Mesothelial cell of epicardium (in vitro differentiated cells): ENCODE results near the gene DPYD. TPM values are rescaled to one million over a fixed set of nuclear protein-coding genes. Genes with fewer than 3 reads are reported as not detected.
"Not testable (repeated sequence)": the region's sequence is repeated elsewhere in the genome, so short reads cannot be mapped to it uniquely, and the experiment has no call there.

Experiments
- DNase-seq, 2 experiments: peaks; one replicate each; pipeline ENCODE4 v3.0.0; 2021; ENCODE audit warnings: low spot score in 2 of 2; ENCODE audit not compliant: unreplicated experiment in 2 of 2
- H3K27ac Mint-ChIP-seq: 2 replicates; pipeline ENCODE4 v1.8.0; 2021; ENCODE audit warnings: mixed read lengths
- H3K27me3 Mint-ChIP-seq: 2 replicates; pipeline ENCODE4 v1.8.0; 2021; ENCODE audit warnings: low read depth, mixed read lengths
- H3K36me3 Mint-ChIP-seq: 2 replicates; pipeline ENCODE4 v1.8.0; 2021; ENCODE audit warnings: mixed read lengths
- H3K4me1 Mint-ChIP-seq: 2 replicates; pipeline ENCODE4 v1.8.0; 2021; ENCODE audit warnings: mixed read lengths
- H3K4me3 Mint-ChIP-seq: 2 replicates; pipeline ENCODE4 v1.8.0; 2021; ENCODE audit warnings: mild to moderate bottlenecking, moderate library complexity, mixed read lengths
- H3K9me3 Mint-ChIP-seq: 2 replicates; pipeline ENCODE4 v1.8.0; 2021; ENCODE audit warnings: mixed read lengths
- CTCF ChIP-seq: fragments of 200-600 bp; sonication (generic); IDR thresholded peaks from one replicate; pipeline ENCODE4 v1.5.0; 2021; ENCODE audit warnings: antibody characterized with exemption; ENCODE audit not compliant: unreplicated experiment
- total RNA-seq: library from RNA; stranded (reverse); gene quantifications from 3 replicates; pipeline ENCODE4 v1.2.1, GENCODE V29; 2021

DPYD gene
- total RNA-seq, 1 donor from 2014 or later, result 13.3 TPM

GRCh38 chr1:97356309-97356708 is 564.5 kb downstream of the DPYD start:
- no peak overlapping the region for H3K4me3 Mint-ChIP-seq
- no peaks in the 10 kb centered on the region for H3K36me3 Mint-ChIP-seq
- H3K27ac Mint-ChIP-seq, result no peak overlapping the region
- DNase-seq, result no peak
- peaks cover 6% of the 10 kb centered on the region for H3K27me3 Mint-ChIP-seq
- H3K4me1 Mint-ChIP-seq, result peaks cover under 1% of the 10 kb centered on the region
- peaks cover 37% of the 10 kb centered on the region for H3K9me3 Mint-ChIP-seq
- TF ChIP-seq CTCF, result no peak

- Mint-ChIP-seq H3K27ac (no peak overlapping the region), H3K36me3 (no peaks in the 10 kb centered on the region), H3K4me3 (no peak overlapping the region), H3K4me1 (peaks cover 12% of the 10 kb centered on the region), H3K9me3 (peaks cover 20% of the 10 kb centered on the region), H3K27me3 (no peaks in the 10 kb centered on the region)
- DNase-seq, result no peak
- TF ChIP-seq CTCF, result no peak
Measured at GRCh38 chr1:97352936-97353382, 567.9 kb downstream of the DPYD start.

GRCh38 chr1:97351846-97352245 is 569.0 kb downstream of the DPYD start:
- Mint-ChIP-seq H3K9me3 (peaks cover 12% of the 10 kb centered on the region), H3K27me3 (no peaks in the 10 kb centered on the region), H3K36me3 (no peaks in the 10 kb centered on the region), H3K27ac (no peak overlapping the region), H3K4me3 (no peak overlapping the region), H3K4me1 (peaks cover 16% of the 10 kb centered on the region)
- DNase-seq, result no peak
- TF ChIP-seq CTCF, result no peak

- H3K27ac Mint-ChIP-seq, result no peak overlapping the region
- no peak for DNase-seq
- no peak for TF ChIP-seq CTCF
- no peak overlapping the region for H3K4me3 Mint-ChIP-seq
- peaks cover 4% of the 10 kb centered on the region for H3K9me3 Mint-ChIP-seq
- no peaks in the 10 kb centered on the region for H3K27me3 Mint-ChIP-seq
- H3K4me1 Mint-ChIP-seq, result peaks cover 16% of the 10 kb centered on the region
- H3K36me3 Mint-ChIP-seq, result no peaks in the 10 kb centered on the region
Measured at GRCh38 chr1:97350662-97351061, 570.2 kb downstream of the DPYD start.

- DNase-seq, result no peak
- Mint-ChIP-seq H3K4me1 (peaks cover 16% of the 10 kb centered on the region), H3K27me3 (no peaks in the 10 kb centered on the region), H3K9me3 (no peaks in the 10 kb centered on the region), H3K36me3 (no peaks in the 10 kb centered on the region), H3K27ac (no peak overlapping the region), H3K4me3 (no peak overlapping the region)
- TF ChIP-seq CTCF, result no peak
Measured at GRCh38 chr1:97350241-97350640, 570.6 kb downstream of the DPYD start.

GRCh38 chr1:97349794-97350193 is 571.0 kb downstream of the DPYD start:
- H3K4me3 Mint-ChIP-seq, H3K36me3 Mint-ChIP-seq, H3K9me3 Mint-ChIP-seq, H3K27me3 Mint-ChIP-seq, DNase-seq, H3K27ac Mint-ChIP-seq: not testable (repeated sequence)
- peaks cover 16% of the 10 kb centered on the region for H3K4me1 Mint-ChIP-seq
